ENCODE results near the gene MAPKAPK5. TPM values are rescaled to one million over a fixed set of nuclear protein-coding genes. Genes with fewer than 3 reads are reported as not detected.

Gene MAPKAPK5
- polyA plus RNA-seq, 3 donors, result 25.3 to 58.2 (median 28.2) TPM

GRCh38 chr12:111868676-111869588, 26.9 kb downstream of the MAPKAPK5 start:
- TF ChIP-seq CTCF (IDR thresholded peaks at IDR 0.05), result no peak
- H3K4me3 ChIP-seq (replicated peaks in 1 of 3; ENCODE audit: low read depth in 2 of 3, low read length in 3 of 3), result no peak overlapping the region
- no peaks in the 10 kb centered on the region for H3K27me3 ChIP-seq (ENCODE audit: control insufficient read depth in 2 of 2, insufficient read depth in 2 of 2, low read length in 2 of 2)
- Mint-ChIP-seq H3K27me3 (ENCODE audit: low read depth in 3 of 3) (no peaks in the 10 kb centered on the region), H3K4me3 (no peak overlapping the region), H3K27ac (no peak overlapping the region), H3K36me3 (peaks cover 74 to 84% of the 10 kb centered on the region in 2 donors), H3K4me1 (peaks cover 2% of the 10 kb centered on the region), H3K9me3 (peaks cover 0 to 2% (median 0%) of the 10 kb centered on the region in 7 donors)
- no peaks in the 10 kb centered on the region for H3K9me3 ChIP-seq (replicated peaks in 1 of 2; ENCODE audit: control insufficient read depth in 1 of 2, insufficient read depth in 1 of 2, low read length in 2 of 2)
- H3K79me2 ChIP-seq (ENCODE audit: insufficient read depth, low read length), result peaks cover 10% of the 10 kb centered on the region
- no CpG with 5 or more reads among the region's 2 CpGs for WGBS (ENCODE audit: insufficient coverage)
- intact Hi-C loops (cut with micrococcal nuclease), result no loop called here
- no peaks in the 10 kb centered on the region for H3K4me1 ChIP-seq (ENCODE audit: control insufficient read depth in 1 of 2, insufficient read depth in 2 of 2, low read length in 2 of 2)
- H3K4me2 ChIP-seq (replicated peaks; ENCODE audit: extremely low read depth, low read length, poor library complexity, severe bottlenecking), result no peak overlapping the region
- H3K27ac ChIP-seq (ENCODE audit: low read depth in 1 of 2, low read length in 2 of 2), result no peak overlapping the region
- no peak for DNase-seq
- H4K20me1 ChIP-seq (ENCODE audit: insufficient read depth, low read length), result peaks cover 12% of the 10 kb centered on the region
- peaks cover 86 to 95% of the 10 kb centered on the region in 2 donors for H3K36me3 ChIP-seq (replicated peaks in 1 of 2; ENCODE audit: control insufficient read depth in 1 of 2, insufficient read depth in 2 of 2, low read length in 2 of 2)
- H2AFZ ChIP-seq (ENCODE audit: insufficient read depth, low read depth, low read length, poor library complexity, severe bottlenecking), result no peak overlapping the region
- H3K9ac ChIP-seq (ENCODE audit: insufficient read depth, low read length, poor library complexity, severe bottlenecking), result no peak overlapping the region

DNA sequence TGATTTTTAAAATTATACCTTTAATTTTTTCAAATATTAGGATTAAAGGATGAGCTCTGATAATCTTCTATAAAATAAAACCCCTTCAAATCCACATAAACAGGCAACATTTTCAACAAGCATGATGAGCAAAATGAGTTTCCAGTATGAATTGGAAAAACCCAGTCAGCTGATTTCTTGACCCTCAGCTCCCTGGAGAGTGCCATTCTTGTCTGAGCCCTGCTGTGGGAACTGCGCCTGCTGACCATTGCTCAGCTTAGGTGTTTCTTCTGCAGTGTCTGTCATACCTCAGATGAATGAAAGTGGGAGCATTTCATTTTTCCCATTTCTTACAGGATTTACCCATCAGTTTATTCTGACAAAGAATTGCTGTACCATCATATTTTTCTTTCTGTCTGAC, 27.6 kb downstream of the MAPKAPK5 start:
- Histone ChIP-seq H3K27ac (ENCODE audit: low read depth in 1 of 2, low read length in 2 of 2) (no peak overlapping the region), H3K9ac (ENCODE audit: insufficient read depth, low read length, poor library complexity, severe bottlenecking) (no peak overlapping the region), H4K20me1 (ENCODE audit: insufficient read depth, low read length) (peaks cover 6% of the 10 kb centered on the region), H3K4me2 (replicated peaks; ENCODE audit: extremely low read depth, low read length, poor library complexity, severe bottlenecking) (no peak overlapping the region), H2AFZ (ENCODE audit: insufficient read depth, low read depth, low read length, poor library complexity, severe bottlenecking) (no peak overlapping the region), H3K36me3 (replicated peaks in 1 of 2; ENCODE audit: control insufficient read depth in 1 of 2, insufficient read depth in 2 of 2, low read length in 2 of 2) (peaks cover 88 to 96% of the 10 kb centered on the region in 2 donors), H3K79me2 (ENCODE audit: insufficient read depth, low read length) (peaks cover 5% of the 10 kb centered on the region), H3K27me3 (ENCODE audit: control insufficient read depth in 2 of 2, insufficient read depth in 2 of 2, low read length in 2 of 2) (no peaks in the 10 kb centered on the region), H3K4me1 (ENCODE audit: control insufficient read depth in 1 of 2, insufficient read depth in 2 of 2, low read length in 2 of 2) (no peaks in the 10 kb centered on the region), H3K9me3 (replicated peaks in 1 of 2; ENCODE audit: control insufficient read depth in 1 of 2, insufficient read depth in 1 of 2, low read length in 2 of 2) (no peaks in the 10 kb centered on the region), H3K4me3 (replicated peaks in 1 of 3; ENCODE audit: low read depth in 2 of 3, low read length in 3 of 3) (no peak overlapping the region)
- no peak overlapping the region for H3K27ac Mint-ChIP-seq
- no CpG with 5 or more reads among the region's 1 CpG for WGBS (ENCODE audit: insufficient coverage)
- peaks cover 74 to 90% of the 10 kb centered on the region in 2 donors for H3K36me3 Mint-ChIP-seq
- intact Hi-C loops (cut with micrococcal nuclease), result no loop called here
- DNase-seq, result no peak
- peaks cover 2% of the 10 kb centered on the region for H3K4me1 Mint-ChIP-seq
- H3K4me3 Mint-ChIP-seq, result no peak overlapping the region
- no peak for TF ChIP-seq CTCF (IDR thresholded peaks at IDR 0.05)
- peaks cover 0 to 2% (median 0%) of the 10 kb centered on the region in 7 donors for H3K9me3 Mint-ChIP-seq
- H3K27me3 Mint-ChIP-seq (ENCODE audit: low read depth in 3 of 3), result no peaks in the 10 kb centered on the region
